Epithelial cell of esophagus (primary cell): ENCODE measurements around the gene CEP128.

Source experiments
- DNase-seq: peaks from one replicate; pipeline ENCODE4 v3.0.0; 2010; ENCODE audit warnings: low read depth
- H3K4me3 ChIP-seq: 2 replicates; pipeline ENCODE4 v1.5.1; 2011; ENCODE audit warnings: mild to moderate bottlenecking, low read length, control low read depth
- CTCF ChIP-seq: IDR thresholded peaks from 2 replicates; pipeline ENCODE4 v1.5.1; 2011; ENCODE audit warnings: low read depth, mild to moderate bottlenecking, low read length, control low read depth, inconsistent platforms; ENCODE audit not compliant: insufficient read depth; ENCODE audit errors: missing control alignments

The CEP128 gene

DNA sequence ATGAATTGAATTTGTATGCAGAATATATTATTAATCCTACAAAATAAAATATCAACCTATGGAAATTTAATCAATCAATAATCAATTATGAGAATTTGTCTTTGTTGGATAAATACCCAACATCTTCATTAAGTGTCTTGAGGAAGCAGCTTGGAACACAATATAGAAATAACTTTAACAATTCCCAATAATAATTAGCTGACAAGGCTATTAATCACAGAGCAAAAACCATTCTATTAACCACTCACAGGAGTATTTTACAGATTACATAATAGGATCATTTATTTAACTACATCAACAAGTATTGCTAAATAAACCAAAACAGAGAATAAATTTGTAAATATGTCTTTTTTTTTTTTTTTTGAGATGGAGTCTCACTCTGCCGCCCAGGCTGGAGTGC is 190.3 kb downstream of the CEP128 start:
- no peak for TF ChIP-seq CTCF
- no peak overlapping the region for H3K4me3 ChIP-seq
- DNase-seq, result no peak

DNA sequence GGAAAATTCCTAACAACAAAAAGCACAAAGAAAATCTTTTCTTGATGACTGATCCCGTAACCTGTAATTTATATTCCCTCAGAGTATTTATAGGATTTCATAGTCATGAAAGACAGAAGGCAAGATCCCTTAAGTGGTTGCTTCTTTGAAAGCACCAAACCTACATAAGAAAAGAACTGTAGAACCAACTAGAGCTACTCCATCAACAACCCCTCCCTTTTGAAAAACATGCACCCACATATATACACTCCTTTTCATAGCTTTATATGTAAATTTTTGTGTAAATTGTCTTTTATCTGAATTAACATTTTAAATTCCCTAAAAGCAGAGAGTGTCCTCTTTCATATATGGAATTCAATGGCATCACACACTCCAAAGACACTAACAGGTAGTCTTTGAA is 215.3 kb downstream of the CEP128 start:
- H3K4me3 ChIP-seq, result no peak overlapping the region
- no peak for TF ChIP-seq CTCF
- DNase-seq, result no peak

- TF ChIP-seq CTCF, result no peak
- DNase-seq, result peak; percentile 27
- H3K4me3 ChIP-seq, result no peak overlapping the region
Measured at GRCh38 chr14:80718940-80719339, 222.6 kb downstream of the CEP128 start.

GRCh38 chr14:80714474-80714873 is 227.1 kb downstream of the CEP128 start:
- H3K4me3 ChIP-seq, result no peak overlapping the region
- no peak for TF ChIP-seq CTCF
- DNase-seq, result no peak

DNA sequence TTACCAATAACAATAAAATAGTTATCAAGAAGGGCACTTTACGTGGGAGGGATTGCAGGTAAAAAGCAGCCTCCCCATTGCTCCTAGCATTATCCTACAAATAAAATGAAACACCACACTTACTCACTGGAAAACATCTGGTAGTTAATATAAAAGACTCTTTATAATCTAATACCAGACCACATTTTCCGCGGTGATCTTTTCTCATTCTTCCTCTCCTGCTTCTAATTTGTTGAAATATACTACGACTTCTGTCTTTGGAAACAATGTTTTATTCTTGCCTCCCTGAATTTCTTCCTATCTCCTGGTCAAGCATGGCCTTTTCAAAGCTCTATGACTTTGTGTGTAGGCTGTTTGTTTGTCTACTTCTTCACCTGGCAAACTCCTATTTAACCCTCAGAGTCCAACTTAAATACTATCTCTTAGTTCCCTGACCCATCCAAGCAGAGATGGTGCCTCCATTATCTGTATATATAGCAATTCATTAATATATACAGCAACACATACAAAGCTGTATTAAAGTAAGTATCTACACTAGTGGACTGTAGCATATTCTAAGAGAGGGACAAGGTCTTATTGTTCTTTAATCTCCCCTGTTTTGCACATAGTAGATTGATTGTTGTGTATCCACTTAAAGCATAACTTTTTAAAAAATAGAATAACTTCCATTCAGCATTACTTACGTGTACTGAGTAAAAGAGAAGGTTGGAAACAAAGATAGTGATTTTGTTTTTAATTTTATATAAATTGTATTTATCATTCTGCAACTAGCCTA is 228.3 kb downstream of the CEP128 start:
- DNase-seq, result no peak
- H3K4me3 ChIP-seq, result no peak overlapping the region
- TF ChIP-seq CTCF, result no peak

DNA sequence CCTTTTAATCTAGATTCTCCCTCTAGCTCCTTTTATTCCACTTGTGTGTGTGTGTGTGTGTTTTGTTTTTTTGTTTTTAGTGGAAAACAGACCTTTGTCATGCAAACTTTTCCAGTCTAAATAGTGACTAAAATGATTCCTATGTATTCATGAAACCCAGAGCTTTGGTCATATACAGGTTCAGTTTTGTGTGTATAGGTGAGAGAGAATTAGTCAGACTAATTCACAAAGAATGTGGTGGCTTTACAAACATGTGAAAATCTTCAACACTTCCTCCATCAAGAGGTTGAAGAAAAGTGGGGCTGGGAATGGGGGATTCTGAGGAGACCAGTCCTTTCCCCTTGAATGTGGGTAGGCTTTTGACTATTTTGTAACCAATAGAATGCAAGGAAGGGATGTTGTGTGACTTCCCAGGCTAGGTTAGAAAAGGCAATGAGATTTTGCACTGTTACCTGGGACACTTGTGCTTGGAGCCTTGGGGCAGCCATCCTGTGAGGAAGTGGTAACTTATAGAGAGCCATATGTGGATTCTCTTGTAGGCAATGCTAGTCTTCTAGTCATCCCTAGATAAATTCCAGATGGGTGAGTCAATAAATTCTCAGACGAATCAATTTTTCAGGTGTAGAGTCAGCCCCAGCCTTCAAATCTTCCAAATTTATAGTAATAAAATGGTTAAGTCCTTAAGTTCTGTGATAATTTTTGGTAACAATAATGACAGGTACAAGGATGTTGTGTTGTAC is 236.1 kb downstream of the CEP128 start:
- no peak overlapping the region for H3K4me3 ChIP-seq
- DNase-seq, result peak; percentile 60
- no peak for TF ChIP-seq CTCF
